H1 (cell line): ENCODE data around the gene SORCS3. TPM values are rescaled to one million over a fixed set of nuclear protein-coding genes. Genes with fewer than 3 reads are reported as not detected.

Experiments
- CTCF ChIA-PET: fragments of 300-600 bp; sonication (Branson Sonifier 250); formaldehyde crosslinking; loops from one replicate; lab custom pipeline; 2021; ENCODE audit not compliant: partially characterized antibody; lab: Charles Lee
- POLR2A ChIA-PET: fragments of 300-600 bp; sonication (Branson Sonifier 250); formaldehyde crosslinking; loops from one replicate; lab custom pipeline; 2021; ENCODE audit warnings: inconsistent platforms; ENCODE audit not compliant: partially characterized antibody; lab: Charles Lee
- DNase-seq, 2 experiments: peaks; one replicate each; pipeline versions ENCODE4 v3.0.0 to v3.0.0-alpha.2; 2010 to 2022; ENCODE audit warnings: low spot score in 2 of 2, low read depth in 1 of 2, mixed read lengths in 1 of 2
- FAIRE-seq: peaks from 2 replicates; lab custom pipeline; 2011; peaks lifted over from hg19 to GRCh38; lab: Jason Lieb, UNC
- H2AFZ ChIP-seq: 2 replicates; pipeline ENCODE4 v1.8.1; 2012; ENCODE audit warnings: low read length, inconsistent platforms
- H2AK5ac ChIP-seq: 2 replicates; pipeline ENCODE4 v1.6.1; 2013; ENCODE audit warnings: low read depth, low read length
- H2BK120ac ChIP-seq: replicated peaks from 2 replicates; pipeline ENCODE3; 2013; ENCODE audit warnings: low read depth, low read length, inconsistent platforms
- H2BK12ac ChIP-seq: 2 replicates; pipeline ENCODE4 v1.6.1; 2013; ENCODE audit warnings: low read depth, low read length
- H2BK15ac ChIP-seq: 2 replicates; pipeline ENCODE4 v1.6.1; 2013; ENCODE audit warnings: low read length
- H2BK20ac ChIP-seq: 2 replicates; pipeline ENCODE4 v1.6.1; 2013; ENCODE audit warnings: low read length
- H2BK5ac ChIP-seq: 2 replicates; pipeline ENCODE4 v1.6.1; 2013; ENCODE audit warnings: low read depth, low read length
- H3K14ac ChIP-seq: 2 replicates; pipeline ENCODE4 v1.6.1; 2013; ENCODE audit warnings: inconsistent platforms; ENCODE audit not compliant: insufficient read length
- H3K18ac ChIP-seq: 2 replicates; pipeline ENCODE4 v1.6.1; 2013; ENCODE audit warnings: low read length; ENCODE audit errors: extremely low read depth
- H3K23ac ChIP-seq: 2 replicates; pipeline ENCODE4 v1.6.1; 2013; ENCODE audit warnings: inconsistent platforms; ENCODE audit not compliant: insufficient read length
- H3K23me2 ChIP-seq: 2 replicates; pipeline ENCODE4 v1.6.1; 2013; ENCODE audit warnings: low read depth, low read length
- H3K27ac ChIP-seq: 2 replicates; pipeline ENCODE4 v1.6.1; 2011; ENCODE audit warnings: low read depth, low read length, inconsistent platforms
- H3K27me3 ChIP-seq, 4 experiments: replicated peaks in 1 of 4; 1 replicate in 1 of 4; 2 replicates in 3 of 4; pipeline versions ENCODE4 v1.6.1 to v1.8.1; 2011 to 2013; ENCODE audit warnings: low read length in 3 of 4, mild to moderate bottlenecking in 3 of 4, inconsistent platforms in 2 of 4, mixed read lengths in 2 of 4, moderate library complexity in 1 of 4; ENCODE audit not compliant: control insufficient read depth in 3 of 4, insufficient read depth in 3 of 4; ENCODE audit errors: extremely low read depth in 1 of 4
- H3K36me3 ChIP-seq, 4 experiments: 2 replicates each; pipeline versions ENCODE4 v1.6.1 to v1.8.1; 2011 to 2013; ENCODE audit warnings: mild to moderate bottlenecking in 4 of 4, low read length in 3 of 4, moderate library complexity in 2 of 4, control low read depth in 1 of 4, inconsistent platforms in 1 of 4; ENCODE audit not compliant: insufficient read depth in 4 of 4, control insufficient read depth in 2 of 4
- H3K4ac ChIP-seq: replicated peaks from 2 replicates; pipeline ENCODE3; 2013; ENCODE audit warnings: low read length, low read depth, mixed read lengths, inconsistent platforms; ENCODE audit not compliant: insufficient read length
- H3K4me1 ChIP-seq, 4 experiments: replicated peaks in 1 of 4; 1 replicate in 1 of 4; 2 replicates in 3 of 4; pipeline versions ENCODE4 v1.6.1 to v1.8.1; 2011 to 2013; ENCODE audit warnings: low read length in 3 of 4, inconsistent platforms in 2 of 4, mixed read lengths in 1 of 4; ENCODE audit not compliant: insufficient read depth in 4 of 4, control insufficient read depth in 3 of 4
- H3K4me2 ChIP-seq, 2 experiments: 2 replicates each; pipeline versions ENCODE4 v1.6.1 to v1.8.1; 2011 to 2013; ENCODE audit warnings: low read depth in 2 of 2, low read length in 2 of 2, control low read depth in 1 of 2, inconsistent platforms in 1 of 2, mild to moderate bottlenecking in 1 of 2; ENCODE audit not compliant: insufficient read depth in 1 of 2
- H3K4me3 ChIP-seq, 4 experiments: fragments of 200-600, 300-600 bp in 1 of 4; sonication (generic), shearing (Covaris generic), sonication (Bioruptor Twin) in 1 of 4; 2 replicates each; pipeline versions ENCODE4 v1.5.1 to v1.8.1; 2011 to 2016; ENCODE audit warnings: low read length in 4 of 4, low read depth in 3 of 4, control low read depth in 2 of 4, inconsistent platforms in 2 of 4, mild to moderate bottlenecking in 2 of 4, mixed read lengths in 1 of 4, moderate library complexity in 1 of 4; ENCODE audit not compliant: insufficient read depth in 2 of 4; ENCODE audit errors: extremely low read depth in 1 of 4
- H3K56ac ChIP-seq: replicated peaks from 2 replicates; pipeline ENCODE3; 2013; ENCODE audit warnings: low read depth, mild to moderate bottlenecking, mixed read lengths, low read length, inconsistent platforms; ENCODE audit not compliant: insufficient read length
- H3K79me1 ChIP-seq: 2 replicates; pipeline ENCODE4 v1.6.1; 2013; ENCODE audit warnings: low read depth, low read length, control low read depth
- H3K79me2 ChIP-seq, 2 experiments: 2 replicates each; pipeline versions ENCODE4 v1.6.1 to v1.8.1; 2012 to 2013; ENCODE audit warnings: low read length in 2 of 2, mild to moderate bottlenecking in 2 of 2, inconsistent platforms in 1 of 2; ENCODE audit not compliant: insufficient read depth in 2 of 2, control insufficient read depth in 1 of 2
- H3K9ac ChIP-seq, 4 experiments: replicated peaks in 1 of 4; 1 replicate in 1 of 4; 2 replicates in 3 of 4; pipeline versions ENCODE4 v1.6.1 to v1.8.1; 2011 to 2013; ENCODE audit warnings: low read depth in 3 of 4, low read length in 3 of 4, control low read depth in 2 of 4, mild to moderate bottlenecking in 2 of 4, moderate library complexity in 2 of 4, inconsistent platforms in 1 of 4; ENCODE audit errors: extremely low read depth in 1 of 4
- H3K9me3 ChIP-seq, 2 experiments: 2 replicates each; pipeline versions ENCODE4 v1.6.1 to v1.8.1; 2012 to 2013; ENCODE audit warnings: mild to moderate bottlenecking in 2 of 2, moderate library complexity in 2 of 2, control low read depth in 1 of 2, inconsistent platforms in 1 of 2, low read depth in 1 of 2, low read length in 1 of 2, mixed read lengths in 1 of 2; ENCODE audit not compliant: insufficient read depth in 2 of 2
- H4K20me1 ChIP-seq, 2 experiments: replicated peaks in 1 of 2; 2 replicates each; pipeline versions ENCODE3 to v1.8.1; 2011 to 2013; ENCODE audit warnings: inconsistent platforms in 2 of 2, low read length in 2 of 2, mild to moderate bottlenecking in 1 of 2; ENCODE audit not compliant: insufficient read depth in 2 of 2, control insufficient read depth in 1 of 2
- H4K5ac ChIP-seq: 2 replicates; pipeline ENCODE4 v1.6.1; 2013; ENCODE audit warnings: low read length, low read depth, mixed read lengths, inconsistent platforms; ENCODE audit not compliant: insufficient read length
- H4K8ac ChIP-seq: 2 replicates; pipeline ENCODE4 v1.8.0; 2013; ENCODE audit warnings: mild to moderate bottlenecking, moderate library complexity, low read length, inconsistent platforms; ENCODE audit not compliant: insufficient read depth; ENCODE audit errors: extremely low read depth
- H4K91ac ChIP-seq: replicated peaks from 2 replicates; pipeline ENCODE3; 2013; ENCODE audit warnings: low read length, mixed read lengths, inconsistent platforms; ENCODE audit not compliant: insufficient read length
- CBX8 ChIP-seq: fragments of 300-800, 300-1000 bp; sonication (generic); IDR thresholded peaks from 2 replicates; pipeline ENCODE4 v1.7.1; 2016; ENCODE audit warnings: low read depth, low read length, borderline replicate concordance
- EZH2 ChIP-seq: fragments of 200-600 bp; sonication (generic); IDR thresholded peaks from 2 replicates; pipeline ENCODE4 v1.7.1; 2012; ENCODE audit warnings: low read depth, mild to moderate bottlenecking, moderate library complexity, low read length, inconsistent platforms; ENCODE audit not compliant: severe bottlenecking
- GABPA ChIP-seq: IDR thresholded peaks from 2 replicates; pipeline ENCODE4 v1.6.1; 2011; ENCODE audit warnings: mild to moderate bottlenecking, low read length, moderate library complexity, borderline replicate concordance; ENCODE audit not compliant: insufficient read depth
- HDAC6 ChIP-seq: IDR thresholded peaks from one replicate; pipeline ENCODE4 v1.7.1; 2012; ENCODE audit warnings: low read depth, mild to moderate bottlenecking, inconsistent platforms, low read length, moderate library complexity
- JUND ChIP-seq: IDR thresholded peaks from 2 replicates; pipeline ENCODE4 v1.6.1; 2011; ENCODE audit warnings: mild to moderate bottlenecking, improper control_type of control experiment, low read length
- POLR2A ChIP-seq, 2 experiments: IDR thresholded peaks; 1 replicate in 1 of 2; 2 replicates in 1 of 2; pipeline ENCODE4 v1.6.1; 2011; ENCODE audit warnings: low read depth in 2 of 2, low read length in 2 of 2, mild to moderate bottlenecking in 2 of 2; ENCODE audit errors: control extremely low read depth in 1 of 2
- POLR2AphosphoS5 ChIP-seq: IDR thresholded peaks from 2 replicates; pipeline ENCODE4 v1.6.1; 2011; ENCODE audit warnings: low read depth, low read length
- RNF2 ChIP-seq: fragments of 200-900, 300-1000 bp; sonication (generic); IDR thresholded peaks from 2 replicates; pipeline ENCODE4 v1.7.1; 2016; ENCODE audit warnings: borderline replicate concordance, low read depth, mild to moderate bottlenecking, antibody characterized with exemption, low read length; ENCODE audit not compliant: poor library complexity, severe bottlenecking; ENCODE audit errors: missing control alignments
- SIN3A ChIP-seq, 2 experiments: IDR thresholded peaks in 1 of 2; conservative IDR thresholded peaks in 1 of 2; 2 replicates each; pipeline ENCODE4 v1.6.1; 2011 to 2012; ENCODE audit warnings: low read length in 2 of 2, improper control_type of control experiment in 1 of 2, low read depth in 1 of 2, mild to moderate bottlenecking in 1 of 2
- WGBS, 2 experiments: shearing (Covaris generic) in 1 of 2; methylation state at CpG; one replicate each; pipeline versions ENCODE4 v1.1.6 to v1.1.7; 2013 to 2015; ENCODE audit warnings: low lambda C conversion rate in 2 of 2, mixed read lengths in 2 of 2, inconsistent platforms in 1 of 2, low coverage in 1 of 2, missing lambda C conversion rate in 1 of 2; ENCODE audit not compliant: insufficient replicate concordance in 2 of 2, insufficient coverage in 1 of 2, insufficient read length in 1 of 2; ENCODE audit errors: extremely low coverage in 1 of 2, missing lambda C conversion rate in 1 of 2; 5-methylcytosine and 5-hydroxymethylcytosine counted together
- polyA plus RNA-seq, 7 experiments: library from polyadenylated mRNA; depleted of rRNA in 3 of 7; stranded (reverse) in 5 of 7; unstranded in 2 of 7; fragments of >200 nt in 5 of 7; fragments of 200-250 nt in 2 of 7; gene quantifications; 1 replicate in 5 of 7; 2 replicates in 1 of 7; 4 replicates in 1 of 7; pipeline versions ENCODE4 v1.2.1 to v1.2.3, GENCODE V29; 2011 to 2013; ENCODE audit warnings: missing spikeins in 2 of 7, mixed read lengths in 2 of 7
- total RNA-seq: library from RNA; stranded (reverse); fragmentation: NEBNext Ultra II Directional; extraction: Animal tissue kit (Norgen Biotek cat#: 25700); gene quantifications from 2 replicates; pipeline ENCODE4 v1.2.1, GENCODE V29; 2021

SORCS3 gene
- total and polyA plus RNA-seq, 2 of the 8 experiments (the other 6 are each of a cell fraction or from before 2014, with no cell fraction given): 0.26 to 0.88 TPM

DNA sequence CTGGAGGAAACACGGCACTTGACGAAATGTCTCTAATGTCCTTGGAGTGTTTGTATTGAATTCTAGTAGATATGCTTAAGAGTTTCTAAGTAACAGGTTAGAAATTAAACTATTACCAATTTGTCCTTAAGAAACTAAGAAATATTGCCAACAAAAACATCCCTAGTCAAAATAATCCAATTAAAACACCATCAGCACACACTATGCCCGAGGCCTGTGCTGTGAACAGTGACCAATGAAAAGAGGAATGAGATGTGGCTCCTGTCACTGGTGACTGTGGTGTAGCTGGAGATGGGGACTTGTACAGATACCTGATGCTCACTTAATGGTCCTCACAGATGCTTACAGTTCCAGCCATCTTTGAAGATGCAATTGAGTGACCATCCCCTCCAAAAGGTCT, 651.1 kb downstream of the SORCS3 start:
- H3K9ac ChIP-seq: no peak overlapping the region
- CTCF ChIA-PET: interaction anchor here (1.8 kb wide), 1 partner anchor 229 kb away, joined by 4 read pairs; no protein-coding TSS in a partner anchor
- TF ChIP-seq POLR2AphosphoS5 (no peak), RNF2 (no peak), CBX8 (no peak), EZH2 (no peak), HDAC6 (no peak), SIN3A (conservative IDR thresholded peaks at IDR 0.05 in 1 of 2, IDR thresholded peaks at IDR 0.05 in 1 of 2; ENCODE audit: low read depth in 1 of 2, low read length in 2 of 2) (no peak), GABPA (no peak), JUND (no peak), POLR2A (IDR thresholded peaks at IDR 0.05; ENCODE audit: control extremely low read depth in 1 of 2, low read depth in 2 of 2, low read length in 2 of 2) (no peak)
- TF ChIP-seq, all 59 proteins: peak for 0
- H2BK12ac ChIP-seq: no peak overlapping the region
- H3K27ac ChIP-seq: no peak overlapping the region
- no peak overlapping the region for H2AK5ac ChIP-seq
- no peaks in the 10 kb centered on the region for H3K79me2 ChIP-seq
- no peak overlapping the region for H3K14ac ChIP-seq
- no peak overlapping the region for H2BK20ac ChIP-seq
- H3K36me3 ChIP-seq: no peaks in the 10 kb centered on the region
- POLR2A ChIA-PET: no interaction called here
- H2BK120ac ChIP-seq: no peak overlapping the region
- no peaks in the 10 kb centered on the region for H3K27me3 ChIP-seq
- no peak overlapping the region for H3K4me3 ChIP-seq
- peaks cover 2% of the 10 kb centered on the region for H3K23me2 ChIP-seq
- no peak overlapping the region for H4K5ac ChIP-seq
- H4K91ac ChIP-seq: no peak overlapping the region
- no peak overlapping the region for H3K23ac ChIP-seq
- H3K18ac ChIP-seq: no peak overlapping the region
- no peak for FAIRE-seq
- no peaks in the 10 kb centered on the region for H3K79me1 ChIP-seq
- H2AFZ ChIP-seq: no peak overlapping the region
- no peak overlapping the region for H2BK15ac ChIP-seq
- 97% methylated on average over 3 of the region's 3 CpGs; no CpG with 5 or more reads in 1 of the 2 experiments for WGBS, 2 experiments
- no peaks in the 10 kb centered on the region for H3K4me1 ChIP-seq
- no peak for DNase-seq
- H4K8ac ChIP-seq: no peak overlapping the region
- H3K56ac ChIP-seq: no peak overlapping the region
- H3K9me3 ChIP-seq: no peaks in the 10 kb centered on the region
- H2BK5ac ChIP-seq: no peak overlapping the region
- H3K4ac ChIP-seq: no peak overlapping the region
- no peak overlapping the region for H3K4me2 ChIP-seq
- no peaks in the 10 kb centered on the region for H4K20me1 ChIP-seq
